HG03060 (cell line): ENCODE data around the gene UBE2D4.
"Not testable (repeated sequence)": the region's sequence is repeated elsewhere in the genome, so short reads cannot be mapped to it uniquely, and the experiment has no call there.

Source experiments
- ATAC-seq: cut with Tn5 transposase; IDR thresholded peaks from one replicate; pipeline ENCODE4 v1.9.1; 2021; ENCODE audit warnings: low read depth, moderate number of reproducible peaks; ENCODE audit not compliant: unreplicated experiment

UBE2D4 gene

DNA sequence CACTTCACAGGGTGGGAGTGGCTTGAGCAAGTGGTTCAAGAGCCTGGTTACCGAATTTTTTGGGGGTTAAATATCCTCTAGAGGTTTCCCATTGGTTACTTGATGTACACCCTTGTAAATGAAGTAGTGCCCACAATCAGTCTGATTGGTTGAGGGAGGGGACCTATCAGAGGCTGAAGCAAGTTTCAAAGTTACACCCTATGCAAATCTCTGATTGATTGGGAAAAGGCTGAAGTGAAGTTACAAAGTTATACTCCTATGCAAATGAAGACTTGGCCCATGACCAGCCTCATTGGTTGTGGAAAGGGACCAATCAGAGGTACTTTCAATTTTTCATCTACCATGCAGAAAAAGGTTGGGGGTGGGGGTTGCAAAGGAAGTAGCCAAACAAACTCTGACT lies 34.7 kb downstream of the UBE2D4 start:
- no peak for ATAC-seq

DNA sequence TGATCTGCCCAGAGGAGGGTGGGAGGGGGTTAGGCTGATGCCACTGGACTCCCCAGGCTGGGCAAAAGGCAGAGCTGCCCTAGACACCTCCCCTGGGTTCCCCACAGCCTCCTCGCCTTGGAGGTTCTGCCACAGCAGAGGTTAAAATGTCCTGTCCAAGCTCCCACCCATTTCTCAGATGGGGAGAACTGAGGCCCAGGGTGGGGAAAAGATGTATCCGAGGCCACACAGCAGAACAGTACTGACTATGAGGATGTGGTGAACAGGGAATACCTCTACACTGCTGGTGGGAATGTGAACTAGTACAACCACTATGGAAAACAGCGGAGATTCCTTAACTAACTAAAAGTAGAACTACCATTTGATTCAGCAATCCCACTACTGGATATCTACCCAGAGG lies 40.2 kb downstream of the UBE2D4 start:
- not testable (repeated sequence) for ATAC-seq

DNA sequence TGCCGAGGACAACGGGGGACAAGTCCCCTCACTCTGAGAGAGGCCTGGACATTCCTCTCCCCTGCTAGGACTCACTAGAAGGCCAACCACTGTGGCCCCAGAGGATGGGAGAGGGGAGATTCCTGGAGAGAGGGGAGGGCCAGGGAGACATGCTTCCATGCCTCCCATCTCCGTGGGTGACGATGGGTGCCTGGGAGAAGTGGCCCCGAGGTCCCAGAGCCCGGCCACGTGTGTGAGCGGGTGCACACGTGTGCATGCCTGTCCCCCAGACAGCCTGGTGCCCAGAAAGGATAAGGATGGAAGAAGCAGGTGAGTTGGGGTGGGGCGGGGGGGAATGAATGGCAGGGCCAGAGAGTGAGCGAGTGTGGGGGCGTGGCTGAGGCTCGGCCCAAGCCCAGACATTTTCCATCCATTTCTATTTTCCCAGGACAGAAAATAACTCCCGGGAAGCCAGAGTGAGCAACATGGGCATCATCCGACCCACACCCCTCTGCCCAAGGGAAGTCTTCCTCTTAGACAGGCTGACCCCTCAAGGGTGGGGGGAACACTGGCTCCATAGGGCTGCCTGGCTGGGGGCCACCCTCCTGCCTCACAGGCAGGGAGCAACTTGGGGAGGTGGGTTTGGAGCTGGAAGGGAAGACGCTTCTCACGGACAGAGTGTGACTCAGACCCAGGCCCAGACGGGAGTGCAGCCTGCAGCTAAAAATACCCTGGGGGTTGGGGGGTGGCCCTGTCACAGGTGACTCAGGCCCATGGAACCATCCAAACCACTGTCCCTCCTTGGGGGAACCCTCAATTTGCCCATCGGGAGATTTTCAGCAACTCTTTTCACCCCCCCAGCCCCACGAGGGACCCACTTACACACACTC lies 42.2 kb downstream of the UBE2D4 start:
- not testable (repeated sequence) for ATAC-seq

DNA sequence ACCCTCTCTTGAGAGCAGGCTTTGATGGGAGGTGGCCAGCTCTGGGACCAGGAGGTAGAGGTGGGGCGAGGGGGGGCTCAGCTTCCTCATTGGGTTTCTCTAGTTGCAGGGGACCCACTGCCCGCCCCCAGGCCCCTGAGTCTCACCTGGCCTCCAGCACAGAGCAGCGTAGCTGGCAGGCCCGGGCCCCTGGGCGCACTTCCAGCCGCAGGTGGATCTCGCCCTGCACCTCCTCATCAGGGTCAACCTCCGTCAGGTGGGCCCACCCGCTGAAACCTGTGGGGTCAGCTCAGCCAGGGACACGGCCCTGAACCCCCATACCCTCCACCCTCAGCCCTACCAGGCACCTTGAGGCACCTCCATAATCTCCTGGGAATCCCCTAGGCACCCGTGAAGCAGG lies 43.4 kb downstream of the UBE2D4 start:
- ATAC-seq, result not testable (repeated sequence)

DNA sequence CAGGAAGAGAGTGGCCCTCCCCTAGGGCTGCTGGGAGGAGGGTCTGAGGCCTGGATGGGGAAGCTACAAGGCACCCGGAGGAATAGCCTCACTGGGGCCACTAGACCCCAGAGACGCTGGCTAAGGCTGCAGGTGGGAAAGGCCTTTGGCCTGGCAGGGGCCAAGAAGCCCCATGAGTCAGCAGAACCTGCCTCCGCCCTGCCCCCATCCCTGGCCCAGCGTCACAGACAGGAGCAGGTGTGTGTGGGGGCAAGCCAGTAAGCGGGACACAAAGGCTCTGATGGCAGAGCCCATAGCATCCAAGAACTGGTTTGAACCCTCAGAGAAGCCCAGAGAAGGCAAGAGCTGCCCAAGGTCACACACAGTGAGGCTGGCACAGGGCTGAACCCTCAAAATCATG lies 44.5 kb downstream of the UBE2D4 start:
- ATAC-seq, result not testable (repeated sequence)

DNA sequence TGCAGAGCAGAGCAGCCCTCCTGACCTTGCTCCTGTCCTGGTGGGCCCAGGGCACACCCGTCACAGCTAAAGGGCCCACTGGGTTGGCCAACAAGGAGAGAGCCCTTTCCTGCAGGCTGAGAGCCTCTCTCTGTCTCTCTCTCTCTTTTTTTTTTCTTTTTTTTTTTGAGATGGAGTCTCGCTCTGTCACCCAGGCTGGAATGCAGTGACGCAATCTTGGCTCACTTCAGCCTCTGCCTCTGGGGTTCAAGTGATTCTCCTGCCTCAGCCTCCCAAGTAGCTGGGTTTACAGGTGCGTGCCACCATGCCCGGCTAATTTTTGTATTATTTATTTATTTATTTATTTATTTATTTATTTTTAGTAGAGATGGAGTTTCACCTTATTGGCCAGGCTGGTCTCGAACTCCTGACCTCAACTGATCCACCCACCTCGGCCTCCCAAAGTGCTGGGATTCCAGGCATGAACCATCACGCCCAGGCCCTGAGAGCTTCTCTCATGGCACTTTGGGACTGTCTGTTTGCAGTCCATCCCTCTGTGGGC lies 47.9 kb downstream of the UBE2D4 start:
- not testable (repeated sequence) for ATAC-seq

DNA sequence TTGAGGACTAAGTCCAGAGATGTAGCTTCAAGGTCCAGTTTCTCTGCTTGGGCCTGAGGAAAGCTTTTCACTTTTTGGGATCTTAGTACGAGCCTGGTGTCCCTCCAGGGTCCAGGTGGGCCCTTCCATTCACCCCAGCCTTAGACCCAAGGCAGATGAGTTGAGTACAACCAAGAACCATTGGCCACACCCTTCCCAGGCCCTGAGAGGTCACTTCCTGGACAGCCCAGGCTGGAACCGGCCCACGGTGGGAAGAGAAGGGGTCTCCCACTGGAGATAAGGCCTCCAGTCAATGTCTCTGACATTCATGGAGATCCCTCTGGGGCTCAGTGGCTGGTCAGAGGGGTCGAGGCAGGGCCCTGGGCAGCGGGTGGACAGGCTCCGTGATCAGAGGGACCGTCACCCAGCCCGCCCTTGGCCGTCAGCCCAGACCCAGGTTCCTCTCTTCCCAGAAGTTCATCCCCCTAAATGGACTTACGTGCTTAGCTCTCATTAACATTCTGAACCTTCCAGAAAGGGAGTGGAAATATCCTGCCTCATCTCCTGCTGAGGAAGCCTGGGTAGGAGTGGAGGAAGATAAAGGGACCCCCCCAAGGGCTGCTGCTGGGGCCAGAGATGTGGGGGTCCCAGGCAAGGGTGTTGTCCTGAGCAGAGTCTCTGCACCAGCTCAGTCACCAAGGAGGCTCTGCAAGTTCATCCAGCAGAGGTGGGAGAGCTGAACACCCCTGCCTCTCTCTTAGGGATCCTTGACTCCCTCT lies 48.7 kb downstream of the UBE2D4 start:
- ATAC-seq, result not testable (repeated sequence)

DNA sequence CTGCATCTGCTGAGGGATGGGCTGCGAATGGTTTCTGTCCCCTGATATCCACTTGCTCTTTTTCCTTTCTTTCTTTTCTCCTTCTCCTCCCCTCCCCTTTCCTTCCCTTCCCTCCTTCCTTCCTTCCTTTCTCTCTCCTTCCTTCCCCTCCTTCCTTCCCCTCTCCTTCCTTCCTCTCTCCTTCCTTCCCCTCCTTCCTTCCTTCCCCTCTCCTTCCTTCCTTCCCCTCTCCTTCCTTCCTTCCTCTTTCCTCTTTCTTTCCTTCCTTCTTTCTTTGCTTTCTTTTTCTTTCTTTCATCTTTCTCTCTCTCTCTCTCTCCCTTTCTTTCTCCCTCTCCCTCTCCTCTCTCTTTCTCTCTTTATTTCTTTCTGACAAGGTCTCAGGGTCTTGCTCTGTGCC lies 51.3 kb downstream of the UBE2D4 start:
- ATAC-seq, result no peak

DNA sequence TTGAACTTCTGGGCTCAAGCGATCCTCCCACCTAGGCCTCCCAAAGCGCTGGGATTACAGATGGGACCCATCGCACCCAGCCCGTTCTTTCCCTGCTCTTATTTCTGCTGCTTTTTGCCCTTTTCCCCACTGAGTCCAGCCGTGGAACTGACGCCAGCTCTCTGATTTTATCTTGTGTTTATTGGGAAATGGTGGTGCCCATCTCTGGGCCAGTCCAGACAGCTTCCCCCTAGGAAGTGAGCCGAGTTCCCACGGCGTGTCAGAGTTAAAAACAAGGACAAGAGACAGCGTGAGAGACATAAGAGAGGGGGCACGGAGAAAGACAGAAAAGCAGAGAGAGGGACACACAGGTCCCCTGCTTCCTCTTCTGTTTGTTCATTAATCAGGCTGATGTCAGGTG lies 51.9 kb downstream of the UBE2D4 start:
- ATAC-seq, result not testable (repeated sequence)

DNA sequence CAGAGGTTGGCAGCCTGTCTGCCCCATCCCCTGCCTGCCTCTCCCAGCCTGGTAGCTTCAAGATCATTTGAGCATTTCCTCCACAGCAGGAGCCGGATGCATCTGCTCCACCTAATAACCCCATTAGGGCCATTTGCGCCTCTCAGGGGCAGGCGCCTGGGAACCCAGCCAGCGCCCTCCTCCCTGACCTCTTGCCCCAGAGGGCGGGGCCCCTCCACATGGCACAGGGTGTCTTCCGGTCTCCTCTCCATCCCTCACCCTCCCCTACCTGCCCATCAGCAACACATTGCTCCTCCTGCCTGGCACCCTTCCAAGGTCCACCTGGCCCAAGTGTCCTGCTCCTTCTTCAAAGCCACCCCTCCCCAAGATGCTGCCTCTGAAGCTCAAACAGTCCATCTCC lies 56.6 kb downstream of the UBE2D4 start:
- not testable (repeated sequence) for ATAC-seq

DNA sequence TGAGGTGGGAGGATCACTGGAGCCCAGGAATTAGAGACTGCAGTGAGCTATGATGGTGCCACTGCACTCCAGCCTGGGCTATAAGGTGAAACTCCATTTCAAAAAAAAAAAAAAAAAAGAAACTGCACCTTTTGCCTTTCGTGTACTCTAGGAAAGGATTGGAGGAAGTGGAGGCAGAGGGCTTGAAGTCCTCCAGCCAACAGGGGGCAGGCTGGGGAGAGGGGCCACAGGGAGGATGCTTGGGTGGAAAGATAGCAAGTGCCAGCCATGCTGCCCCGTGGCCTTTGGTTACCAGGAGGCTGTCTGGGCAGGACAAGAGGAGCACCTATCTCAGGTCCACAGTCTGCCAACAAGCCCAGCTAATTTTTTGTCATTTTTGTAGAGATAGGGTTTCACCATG lies 57.5 kb downstream of the UBE2D4 start:
- ATAC-seq, result not testable (repeated sequence)

DNA sequence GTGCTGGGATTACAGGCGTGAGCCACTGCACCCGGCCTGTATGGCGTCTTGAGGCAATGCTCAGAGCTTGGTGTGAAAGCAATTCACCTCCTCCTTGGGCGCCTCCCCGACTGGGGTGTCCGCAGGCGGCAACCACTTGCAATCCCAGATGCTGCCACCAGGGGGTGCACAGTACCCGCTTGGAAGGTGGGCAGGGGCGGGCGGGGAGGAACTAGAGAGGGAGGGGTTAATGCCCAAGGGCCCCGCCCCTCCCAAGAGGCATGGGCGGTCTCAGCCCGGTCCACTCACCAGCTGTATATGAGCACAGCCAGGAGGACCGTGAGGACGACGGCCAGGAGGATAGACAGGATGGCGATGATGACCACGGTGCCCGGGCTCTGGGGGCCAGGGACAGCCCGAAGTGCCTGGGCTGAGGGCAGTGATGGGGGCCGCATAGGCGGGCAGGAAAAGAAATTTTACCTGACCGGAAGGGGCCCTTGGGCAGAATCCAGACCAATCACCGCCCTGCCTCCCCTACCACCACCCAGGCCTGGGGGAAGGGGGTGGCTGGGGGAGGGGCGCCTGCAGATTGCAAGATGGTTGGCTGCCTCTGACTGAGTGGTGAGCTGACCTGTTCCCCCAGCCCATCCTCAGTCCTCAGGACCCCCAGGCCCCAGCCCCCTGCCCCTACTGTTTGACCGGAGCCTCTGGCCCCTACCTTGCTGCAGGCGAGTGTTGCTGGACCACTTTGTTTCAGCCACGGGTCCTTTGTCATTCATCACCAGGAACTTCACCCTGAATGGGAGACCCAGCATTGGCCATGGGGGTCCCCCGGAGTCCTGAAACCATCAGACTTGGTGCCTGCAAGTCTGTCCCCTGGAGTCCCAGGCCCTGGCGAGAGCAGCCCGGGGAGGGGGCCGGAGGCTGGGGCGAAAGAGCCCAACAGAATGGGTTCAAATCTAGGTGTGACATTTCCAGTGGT lies 59.9 kb downstream of the UBE2D4 start:
- not testable (repeated sequence) for ATAC-seq

DNA sequence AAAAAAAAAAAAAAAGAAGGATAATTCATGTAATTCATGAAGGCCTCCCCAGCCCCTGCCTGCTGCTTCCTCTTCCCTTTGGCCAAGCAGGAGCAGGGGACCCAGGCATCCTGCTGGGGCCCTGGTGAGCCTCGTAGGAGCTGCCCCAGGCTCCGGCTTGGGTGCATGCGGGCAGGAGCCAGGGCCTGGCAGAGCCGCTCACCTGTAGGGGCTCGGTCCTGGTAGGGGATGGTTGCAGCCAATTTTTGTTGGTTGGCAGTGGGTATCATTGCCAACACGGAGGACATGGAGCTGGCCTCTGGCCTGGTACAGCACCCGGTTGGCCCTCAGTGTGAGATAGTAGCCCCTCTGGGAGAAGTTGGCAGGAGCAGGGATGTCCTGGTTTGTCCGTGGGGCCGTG lies 61.2 kb downstream of the UBE2D4 start:
- ATAC-seq, result not testable (repeated sequence)

DNA sequence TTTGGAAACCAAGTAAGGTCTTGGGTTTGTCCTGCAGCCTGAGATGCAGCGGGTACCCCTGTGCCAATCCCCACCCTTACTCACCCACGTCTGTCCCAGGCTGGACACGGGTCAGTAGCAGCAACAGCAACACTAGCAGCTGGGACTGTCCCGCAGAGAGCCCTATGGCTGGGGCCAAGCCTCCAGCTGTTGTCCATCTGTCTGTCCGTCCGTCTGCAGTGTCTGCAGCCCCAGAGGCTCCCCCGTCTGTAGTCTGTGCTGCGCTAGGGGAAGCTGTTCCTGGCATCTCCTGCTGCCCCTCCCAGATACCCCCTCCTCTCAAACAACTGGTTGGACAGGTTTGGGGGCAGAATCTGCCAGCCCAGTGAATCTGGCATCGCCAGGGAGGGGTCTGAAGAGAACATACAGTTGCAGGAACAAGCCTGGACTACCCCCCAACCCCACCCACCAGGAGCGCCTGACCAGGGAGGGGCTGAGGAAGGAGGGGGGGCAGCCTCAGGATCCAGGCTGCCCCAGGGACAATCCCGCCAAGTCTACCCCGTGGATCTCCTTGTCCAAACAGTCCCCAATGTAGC lies 63.9 kb downstream of the UBE2D4 start:
- ATAC-seq, result not testable (repeated sequence)

DNA sequence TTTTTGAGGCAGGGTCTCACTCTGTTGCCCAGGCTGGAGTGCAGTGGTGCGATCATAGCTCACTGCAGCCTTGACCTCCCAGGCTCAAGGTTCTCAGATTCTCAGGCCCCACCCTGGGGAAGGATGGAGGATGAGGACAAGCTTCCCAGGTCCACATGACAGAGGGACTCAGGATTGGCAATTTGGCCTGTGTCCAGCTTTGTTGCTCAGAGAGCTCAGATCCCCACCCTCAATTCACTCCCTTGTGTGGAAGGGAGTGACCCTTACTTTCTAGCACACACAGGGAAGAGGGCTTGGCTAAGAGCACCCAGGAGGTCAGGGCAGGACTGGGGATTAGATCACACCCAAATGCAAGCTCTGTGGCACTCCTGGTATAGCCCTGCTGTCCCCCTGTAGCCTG lies 64.6 kb downstream of the UBE2D4 start:
- not testable (repeated sequence) for ATAC-seq

DNA sequence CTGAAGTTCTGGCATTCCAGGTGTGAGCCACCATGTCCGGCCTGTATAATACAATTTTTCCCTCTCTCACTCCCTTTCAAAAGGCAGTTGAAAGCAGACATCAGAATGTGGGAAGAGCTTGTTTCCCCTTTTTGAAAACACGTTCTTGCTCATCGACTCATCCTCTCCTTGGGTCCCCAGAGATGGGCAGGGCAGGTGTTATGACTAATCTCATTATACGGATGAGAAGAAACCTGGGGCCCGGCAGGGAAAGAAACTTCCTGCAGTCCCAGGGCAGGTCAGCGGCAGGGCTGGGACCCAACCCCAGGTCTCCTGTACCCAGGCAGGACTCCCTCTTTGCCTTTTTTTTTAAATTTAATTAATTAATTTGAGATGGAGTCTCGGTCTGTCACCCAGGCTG lies 66.7 kb downstream of the UBE2D4 start:
- ATAC-seq, result peak; percentile 90

DNA sequence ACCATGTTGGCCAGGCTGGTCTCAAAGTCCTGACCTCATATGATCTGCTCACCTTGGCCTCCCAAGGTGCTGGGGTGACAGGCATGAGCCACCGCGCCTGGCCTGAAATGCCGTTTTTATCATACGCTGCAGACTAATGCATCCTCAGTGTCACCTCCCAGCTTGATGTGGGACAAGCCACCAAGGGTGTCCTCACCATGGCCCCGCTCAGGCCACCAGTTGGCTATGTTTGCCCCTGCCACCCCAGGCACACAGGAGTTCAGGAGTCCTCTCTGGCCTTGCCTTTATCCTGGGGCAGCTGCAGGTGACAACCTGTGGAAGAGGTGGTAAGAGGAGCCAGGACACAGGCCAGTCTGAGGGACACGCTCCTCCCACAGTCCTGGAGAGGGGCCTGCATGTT lies 68.4 kb downstream of the UBE2D4 start:
- not testable (repeated sequence) for ATAC-seq

DNA sequence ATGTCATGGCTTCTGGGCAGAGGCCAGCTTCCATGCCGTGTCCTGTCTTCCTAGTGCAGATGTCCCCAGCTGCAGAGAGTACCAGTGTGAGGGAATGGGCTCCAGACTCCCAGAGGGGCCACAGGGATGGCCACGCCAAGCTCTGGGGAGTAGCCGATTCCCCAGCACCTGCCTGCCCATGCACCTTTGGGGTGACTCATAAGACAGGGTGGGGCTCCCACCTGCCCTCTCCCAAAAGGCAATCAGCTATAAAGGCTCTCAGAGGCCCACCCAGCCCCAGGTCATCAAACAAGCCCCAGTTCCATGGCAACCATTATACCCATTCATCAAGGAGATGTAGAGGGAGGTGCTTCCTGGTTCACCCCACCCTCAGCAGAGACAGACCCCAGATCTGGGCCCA lies 71.3 kb downstream of the UBE2D4 start, which contains the start of gene SPDYE1:
SPDYE1 (plus strand) TSS at position 366 of the 400 bp plus-strand sequence. CDS start 2,053 bp downstream, outside the sequence.
- ATAC-seq, result not testable (repeated sequence)
